GM12874 (cell line): Measurements from ENCODE around the gene SLC44A2.

ENCODE experiments used
- CTCF ChIP-seq: IDR thresholded peaks from 2 replicates; pipeline ENCODE4 v1.5.1; 2011; ENCODE audit warnings: low read depth, mild to moderate bottlenecking, control low read depth, low read length, moderate library complexity; ENCODE audit not compliant: insufficient read depth

Gene SLC44A2

GRCh38 chr19:10686661-10687517, 61.5 kb downstream of the SLC44A2 start:
- TF ChIP-seq CTCF = no peak

GRCh38 chr19:10687518-10688288, 62.4 kb downstream of the SLC44A2 start:
- no peak for TF ChIP-seq CTCF

- TF ChIP-seq CTCF = no peak
Observed at GRCh38 chr19:10688545-10689280, 63.4 kb downstream of the SLC44A2 start.

- TF ChIP-seq CTCF = no peak
Observed at GRCh38 chr19:10690341-10690781, 65.0 kb downstream of the SLC44A2 start.

GRCh38 chr19:10691178-10691881, 66.0 kb downstream of the SLC44A2 start:
- no peak for TF ChIP-seq CTCF

- no peak for TF ChIP-seq CTCF
Observed at GRCh38 chr19:10691883-10692282, 66.5 kb downstream of the SLC44A2 start.
